Measurements from ENCODE around the gene C1orf167. TPM values are rescaled to one million over a fixed set of nuclear protein-coding genes. Genes with fewer than 3 reads are reported as not detected.

C1orf167 gene, protein sequence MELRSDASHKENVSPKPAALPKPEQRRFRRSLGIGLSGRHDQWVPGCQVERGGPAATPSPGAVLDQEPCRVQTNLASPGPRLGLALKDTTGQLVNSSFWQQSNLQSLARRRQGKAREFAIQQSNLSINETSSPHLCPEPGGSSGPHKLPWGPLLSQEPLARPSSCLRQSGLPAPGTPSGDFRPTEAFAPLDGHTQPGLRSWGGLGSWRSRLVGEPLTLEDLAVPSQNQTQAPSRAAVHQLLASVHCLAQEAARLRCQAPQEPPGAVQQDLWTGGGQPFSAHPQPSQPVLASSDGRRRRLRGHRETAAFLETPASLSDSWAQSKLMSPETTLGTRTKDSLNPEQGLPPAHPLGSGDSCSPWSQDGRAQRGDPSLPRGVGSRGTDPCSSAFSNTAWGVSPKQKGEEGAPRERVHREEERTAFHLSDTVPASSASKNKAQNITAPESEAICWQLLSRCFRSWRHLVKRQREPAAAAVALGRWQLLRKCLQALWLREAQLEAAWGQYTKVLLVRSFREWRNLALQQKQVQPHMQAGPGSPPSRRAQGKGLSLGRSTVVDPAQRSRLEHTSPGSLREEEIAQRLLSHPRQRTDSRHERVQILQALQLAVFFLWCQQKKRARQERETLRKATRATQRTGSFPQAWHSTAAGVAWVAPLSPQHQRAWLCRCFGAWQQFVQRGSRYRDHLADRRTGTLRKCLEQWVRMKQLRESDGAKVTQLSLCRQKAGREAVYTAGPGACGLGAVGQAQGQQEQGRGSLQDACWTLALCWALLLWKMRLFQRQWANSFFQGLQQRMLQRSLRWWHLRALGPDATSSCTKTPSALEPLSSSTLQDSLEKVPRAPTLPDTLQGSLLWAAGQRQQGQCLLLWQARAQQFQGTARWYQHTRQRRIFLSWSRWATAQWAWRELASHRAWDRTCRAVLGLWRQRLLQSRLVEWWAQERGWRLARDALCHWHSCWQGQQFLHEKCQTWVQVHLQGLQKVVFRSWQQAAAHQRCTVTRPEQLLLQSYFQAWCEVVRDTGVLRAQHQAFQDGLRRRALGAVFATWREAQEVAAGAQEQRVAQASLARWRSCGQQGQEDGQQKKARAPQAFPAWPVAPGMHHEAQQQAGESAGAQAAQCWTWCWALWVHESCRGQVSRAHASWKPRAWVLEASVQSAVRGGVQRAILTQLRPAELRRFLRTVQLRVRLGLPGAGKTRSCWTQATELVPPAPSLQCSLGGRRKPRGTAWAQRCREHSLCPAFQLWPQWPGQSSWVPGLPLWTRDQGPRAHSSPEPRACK (N-terminal part only)
- 0.85 TPM for polyA plus RNA-seq (2013, experiment 1 of 2)
- 0.76 TPM for polyA plus RNA-seq (2013, experiment 2 of 2)

DNA sequence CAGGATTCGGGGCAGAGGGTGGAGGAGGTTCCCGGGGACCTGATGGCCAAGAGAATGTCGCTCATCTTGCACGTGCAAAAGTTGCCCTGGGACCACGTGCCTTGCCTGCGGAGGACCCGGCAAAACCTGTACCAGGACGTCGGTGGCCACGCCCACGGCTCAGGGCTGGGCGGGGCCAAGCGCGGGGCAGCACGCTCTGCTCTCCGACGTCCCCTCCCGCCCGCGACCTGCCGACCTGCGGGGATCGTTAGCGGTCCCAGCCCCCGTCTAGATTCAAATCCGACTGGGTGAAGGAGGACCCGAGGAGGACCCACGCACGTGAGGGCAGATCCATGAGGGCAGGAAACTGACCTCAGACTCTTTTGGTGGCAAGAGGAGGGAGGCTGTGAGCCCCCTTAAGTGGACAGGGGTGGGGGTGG lies at the start of gene C1orf167:
C1orf167 (plus strand) TSS at position 206 of the 419 bp plus-strand sequence. CDS start 2,208 bp downstream, outside the sequence.
- Histone ChIP-seq H3K36me3 (ENCODE audit: insufficient read depth, low read length) (no peaks in the 10 kb centered on the region), H3K27ac (ENCODE audit: low read depth, low read length) (no peak within 1 kb of the TSS), H3K4me1 (ENCODE audit: insufficient read depth, low read length) (peaks cover 3% of the 10 kb centered on the region; the same call in 1 of the 2 replicates), H3K4me3 (ENCODE audit: low read length) (peak within 1 kb of the TSS; percentile 26; the same call in 1 of the 2 replicates), H3K27me3 (ENCODE audit: insufficient read depth, low read length) (peaks cover 30% of the 10 kb centered on the region), H3K9ac (ENCODE audit: low read depth, low read length) (no peak within 1 kb of the TSS), H3K9me3 (ENCODE audit: insufficient read depth, low read depth, low read length) (no peaks in the 10 kb centered on the region)
- 6% methylated on average over 29 of the region's 29 CpGs for WGBS

DNA sequence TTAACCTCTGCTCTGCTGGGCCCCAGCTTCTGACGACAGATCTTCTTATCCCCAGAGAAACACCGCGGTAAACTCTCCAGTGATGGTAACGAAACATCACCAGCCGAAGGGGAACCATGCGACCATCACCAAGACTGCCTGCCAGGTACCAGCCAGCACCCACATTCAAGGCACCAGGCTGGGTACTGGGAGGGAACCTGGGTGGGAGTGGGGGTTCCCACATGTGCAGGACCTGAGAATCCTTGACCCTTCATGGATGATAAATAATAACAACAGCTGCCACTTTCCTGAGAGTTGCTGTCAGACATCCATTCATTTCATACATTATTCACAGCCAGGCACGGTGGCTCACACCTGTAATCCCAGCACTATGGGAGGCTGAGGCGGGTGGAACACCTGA lies 49.7 kb upstream of the C1orf167 start:
- Histone ChIP-seq H3K27me3 (ENCODE audit: insufficient read depth, low read length) (no peaks in the 10 kb centered on the region), H3K36me3 (ENCODE audit: insufficient read depth, low read length) (peaks cover 38% of the 10 kb centered on the region), H3K27ac (ENCODE audit: low read depth, low read length) (no peak overlapping the region), H3K9ac (ENCODE audit: low read depth, low read length) (no peak overlapping the region), H3K4me3 (ENCODE audit: low read length) (no peak overlapping the region), H3K9me3 (ENCODE audit: insufficient read depth, low read depth, low read length) (no peaks in the 10 kb centered on the region), H3K4me1 (ENCODE audit: insufficient read depth, low read length) (peaks cover 2% of the 10 kb centered on the region; the same call in 1 of the 2 replicates)
- 98% methylated on average over 8 of the region's 8 CpGs for WGBS

DNA sequence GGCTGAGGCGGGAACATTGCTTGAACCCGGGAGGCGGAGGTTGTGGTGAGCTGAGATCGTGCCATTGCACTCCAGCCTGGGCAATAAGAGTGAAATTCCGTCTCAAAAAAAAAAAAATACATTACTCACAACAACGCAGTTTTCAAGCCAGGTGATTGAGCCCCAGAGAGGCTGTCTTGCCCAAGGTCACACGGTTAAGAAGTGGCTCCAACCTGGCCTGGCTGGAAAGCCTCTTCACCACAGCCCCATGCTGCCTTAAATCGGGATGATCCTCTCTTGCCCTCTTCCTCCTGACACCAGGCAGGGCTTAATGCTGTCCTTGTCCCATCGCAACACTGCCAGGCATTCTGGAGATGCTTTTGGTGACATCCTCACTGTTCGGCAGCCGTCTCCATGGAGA lies 48.9 kb upstream of the C1orf167 start:
- Histone ChIP-seq H3K4me1 (ENCODE audit: insufficient read depth, low read length) (no peaks in the 10 kb centered on the region), H3K27me3 (ENCODE audit: insufficient read depth, low read length) (no peaks in the 10 kb centered on the region), H3K4me3 (ENCODE audit: low read length) (no peak overlapping the region), H3K27ac (ENCODE audit: low read depth, low read length) (no peak overlapping the region), H3K36me3 (ENCODE audit: insufficient read depth, low read length) (peaks cover 38% of the 10 kb centered on the region), H3K9ac (ENCODE audit: low read depth, low read length) (no peak overlapping the region), H3K9me3 (ENCODE audit: insufficient read depth, low read depth, low read length) (no peaks in the 10 kb centered on the region)
- WGBS: 95% methylated on average over 11 of the region's 11 CpGs

DNA sequence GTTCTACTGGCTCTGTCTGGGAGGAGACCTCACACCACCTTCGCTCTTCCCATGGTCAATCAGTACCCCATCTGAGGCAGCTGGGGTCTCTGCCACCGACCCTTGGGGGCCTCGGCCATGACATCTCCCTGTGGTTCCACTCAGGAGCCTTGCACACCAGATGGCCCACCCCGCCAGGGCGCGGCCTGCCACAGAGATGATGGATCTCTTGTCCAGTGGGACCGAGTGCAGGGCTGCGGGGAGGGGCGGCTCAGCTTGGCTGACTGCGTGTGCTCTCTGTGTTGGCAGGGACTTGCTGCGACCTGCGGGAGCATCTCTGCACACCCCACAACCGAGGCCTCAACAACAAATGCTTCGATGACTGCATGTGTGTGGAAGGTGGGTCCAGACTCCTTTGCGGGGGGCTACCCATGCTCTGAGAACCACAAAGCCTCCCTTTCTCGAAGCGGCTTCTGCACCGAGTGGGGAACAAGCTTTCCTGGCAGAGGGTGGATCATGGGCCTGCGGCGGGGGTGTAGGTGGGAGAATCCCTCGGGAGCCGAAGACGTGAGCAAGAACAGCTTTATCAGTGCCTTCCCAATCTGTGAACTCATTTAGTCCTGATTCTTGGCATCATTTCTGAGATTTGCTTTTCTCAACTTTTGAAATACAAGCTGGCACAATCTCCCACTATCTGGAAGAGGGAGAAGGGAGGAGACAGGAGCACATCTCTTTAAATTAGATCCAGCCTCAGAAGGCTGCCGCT lies 47.0 kb upstream of the C1orf167 start:
- Histone ChIP-seq H3K27me3 (ENCODE audit: insufficient read depth, low read length) (no peaks in the 10 kb centered on the region), H3K36me3 (ENCODE audit: insufficient read depth, low read length) (peaks cover 26% of the 10 kb centered on the region), H3K9ac (ENCODE audit: low read depth, low read length) (no peak overlapping the region), H3K27ac (ENCODE audit: low read depth, low read length) (no peak overlapping the region), H3K4me3 (ENCODE audit: low read length) (no peak overlapping the region), H3K9me3 (ENCODE audit: insufficient read depth, low read depth, low read length) (no peaks in the 10 kb centered on the region), H3K4me1 (ENCODE audit: insufficient read depth, low read length) (no peaks in the 10 kb centered on the region)
- WGBS: 97% methylated on average over 24 of the region's 24 CpGs

DNA sequence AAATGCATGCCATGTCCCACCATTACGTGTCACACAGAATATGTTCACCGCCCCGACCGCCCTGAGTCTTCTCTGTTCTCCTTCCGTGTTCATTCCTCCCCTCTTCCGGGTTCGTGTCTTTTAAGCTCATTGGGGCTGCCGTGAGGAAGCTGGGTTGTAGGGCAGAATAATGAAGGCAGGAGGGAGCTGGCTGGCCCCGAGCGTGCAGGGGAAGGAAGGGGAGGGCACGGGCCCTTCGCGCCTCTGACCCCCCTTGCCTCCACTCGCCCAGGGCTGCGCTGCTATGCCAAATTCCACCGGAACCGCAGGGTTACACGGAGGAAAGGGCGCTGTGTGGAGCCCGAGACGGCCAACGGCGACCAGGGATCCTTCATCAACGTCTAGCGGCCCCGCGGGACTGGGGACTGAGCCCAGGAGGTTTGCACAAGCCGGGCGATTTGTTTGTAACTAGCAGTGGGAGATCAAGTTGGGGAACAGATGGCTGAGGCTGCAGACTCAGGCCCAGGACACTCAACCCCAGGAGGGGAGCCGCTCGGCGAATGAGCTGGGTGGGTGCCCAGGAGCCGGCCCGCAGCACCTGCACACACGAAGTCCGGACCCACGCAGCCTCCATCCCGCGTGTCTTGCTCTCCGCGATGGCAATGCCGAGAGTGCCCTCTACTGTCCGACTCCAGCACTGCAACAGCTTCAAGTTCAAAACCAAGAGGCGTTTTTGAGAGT lies 42.5 kb upstream of the C1orf167 start:
- H3K9ac ChIP-seq (ENCODE audit: low read depth, low read length): no peak overlapping the region
- H3K27ac ChIP-seq (ENCODE audit: low read depth, low read length): no peak overlapping the region; the same call in 1 of the 2 replicates
- 53% methylated on average over 44 of the region's 44 CpGs for WGBS
- H3K4me3 ChIP-seq (ENCODE audit: low read length): peak overlapping the region; percentile 17; the same call in 1 of the 2 replicates
- no peaks in the 10 kb centered on the region for H3K4me1 ChIP-seq (ENCODE audit: insufficient read depth, low read length)
- peaks cover 24% of the 10 kb centered on the region for H3K36me3 ChIP-seq (ENCODE audit: insufficient read depth, low read length)
- H3K9me3 ChIP-seq (ENCODE audit: insufficient read depth, low read depth, low read length): no peaks in the 10 kb centered on the region
- H3K27me3 ChIP-seq (ENCODE audit: insufficient read depth, low read length): no peaks in the 10 kb centered on the region

DNA sequence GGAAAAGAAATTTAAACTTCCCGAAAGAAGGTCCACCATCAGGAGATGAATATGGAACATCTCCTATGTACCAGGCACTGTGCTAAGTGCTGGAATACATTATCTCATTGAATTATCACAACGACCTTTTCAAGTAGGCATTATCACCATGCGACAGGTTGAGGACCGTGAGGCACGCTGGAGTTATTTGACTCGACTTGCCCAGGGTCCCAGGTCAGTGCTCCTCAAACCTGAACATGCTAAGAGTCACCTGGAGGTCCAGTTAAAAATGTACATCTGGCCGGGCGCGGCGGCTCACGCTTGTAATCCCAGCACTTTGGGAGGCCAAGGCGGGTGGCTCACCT lies 42.0 kb upstream of the C1orf167 start:
- H3K27me3 ChIP-seq (ENCODE audit: insufficient read depth, low read length): no peaks in the 10 kb centered on the region
- no peak overlapping the region for H3K9ac ChIP-seq (ENCODE audit: low read depth, low read length)
- 94% methylated on average over 12 of the region's 12 CpGs for WGBS
- H3K27ac ChIP-seq (ENCODE audit: low read depth, low read length): no peak overlapping the region
- H3K36me3 ChIP-seq (ENCODE audit: insufficient read depth, low read length): peaks cover 23% of the 10 kb centered on the region
- no peaks in the 10 kb centered on the region for H3K9me3 ChIP-seq (ENCODE audit: insufficient read depth, low read depth, low read length)
- no peak overlapping the region for H3K4me3 ChIP-seq (ENCODE audit: low read length)
- H3K4me1 ChIP-seq (ENCODE audit: insufficient read depth, low read length): 0 out of 2 replicates have a peak, but pooled peaks cover 3% of the 10 kb centered on the region

DNA sequence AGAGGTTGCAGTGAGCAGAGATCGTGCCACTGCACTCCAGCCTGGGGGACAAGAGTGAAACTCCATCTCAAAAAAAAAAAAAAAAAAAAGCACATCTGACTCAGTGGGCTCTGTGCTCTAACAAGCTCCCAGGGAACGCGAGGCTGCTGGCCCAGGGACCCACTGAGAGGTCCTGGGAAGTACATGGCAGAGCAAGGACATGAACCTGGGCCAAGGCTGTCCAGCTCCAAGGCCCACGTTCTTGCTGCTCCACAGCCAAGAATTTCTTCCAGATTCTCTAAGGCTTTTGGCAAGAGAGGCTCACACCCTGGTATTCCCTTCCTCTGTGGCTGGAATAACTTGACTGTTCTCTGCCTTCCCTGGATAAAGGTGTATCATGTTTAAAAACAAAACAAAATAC lies 41.5 kb upstream of the C1orf167 start:
- peaks cover 18% of the 10 kb centered on the region for H3K36me3 ChIP-seq (ENCODE audit: insufficient read depth, low read length)
- H3K4me1 ChIP-seq (ENCODE audit: insufficient read depth, low read length): peaks cover 7% of the 10 kb centered on the region
- H3K27me3 ChIP-seq (ENCODE audit: insufficient read depth, low read length): no peaks in the 10 kb centered on the region
- no peak overlapping the region for H3K9ac ChIP-seq (ENCODE audit: low read depth, low read length)
- WGBS: 94% methylated on average over 4 of the region's 4 CpGs
- no peak overlapping the region for H3K4me3 ChIP-seq (ENCODE audit: low read length)
- H3K9me3 ChIP-seq (ENCODE audit: insufficient read depth, low read depth, low read length): no peaks in the 10 kb centered on the region
- no peak overlapping the region for H3K27ac ChIP-seq (ENCODE audit: low read depth, low read length)

DNA sequence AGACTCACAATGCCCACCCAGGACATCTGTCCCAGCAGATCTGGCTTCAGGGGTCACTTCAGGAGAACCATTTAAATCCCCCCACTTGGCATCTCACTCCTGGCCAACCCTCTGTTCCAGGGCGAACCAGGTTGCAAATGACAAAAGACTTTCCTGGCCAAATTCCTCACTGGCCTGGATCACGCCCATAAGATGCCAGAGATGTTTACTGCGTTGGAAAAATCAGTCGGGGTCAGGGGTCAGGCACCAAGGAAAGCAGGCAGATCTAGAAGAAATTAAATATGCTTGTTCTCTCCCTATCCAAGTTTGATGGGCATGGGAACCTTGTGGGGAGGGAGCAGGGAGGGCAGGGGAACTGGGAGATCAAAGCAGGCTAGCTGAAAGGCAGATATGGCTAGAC lies 40.7 kb upstream of the C1orf167 start:
- Histone ChIP-seq H3K9ac (ENCODE audit: low read depth, low read length) (no peak overlapping the region), H3K36me3 (ENCODE audit: insufficient read depth, low read length) (peaks cover 15% of the 10 kb centered on the region), H3K27me3 (ENCODE audit: insufficient read depth, low read length) (no peaks in the 10 kb centered on the region), H3K27ac (ENCODE audit: low read depth, low read length) (no peak overlapping the region), H3K4me1 (ENCODE audit: insufficient read depth, low read length) (peaks cover 11% of the 10 kb centered on the region), H3K9me3 (ENCODE audit: insufficient read depth, low read depth, low read length) (no peaks in the 10 kb centered on the region), H3K4me3 (ENCODE audit: low read length) (no peak overlapping the region)
- 91% methylated on average over 4 of the region's 4 CpGs for WGBS

DNA sequence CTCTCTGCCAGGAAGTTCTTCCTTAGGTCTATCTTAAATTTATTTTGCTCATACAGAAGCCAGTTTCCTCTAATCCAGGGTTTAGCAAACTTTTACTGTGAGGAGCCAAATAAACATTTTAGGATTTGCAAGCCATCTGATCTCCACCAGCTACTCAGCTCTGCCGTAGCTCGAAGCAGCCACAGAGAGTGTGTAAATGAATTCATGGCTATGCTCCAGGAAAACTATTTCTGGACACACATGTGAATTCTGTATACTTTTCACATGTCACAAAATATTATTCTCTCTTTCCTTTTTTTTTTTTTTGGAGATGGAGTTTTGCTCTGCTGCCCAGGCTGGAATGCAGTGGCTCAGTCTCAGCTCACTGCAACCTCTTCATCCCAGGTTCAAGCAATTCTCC lies 39.5 kb upstream of the C1orf167 start:
- H3K4me3 ChIP-seq (ENCODE audit: low read length): no peak overlapping the region
- H3K36me3 ChIP-seq (ENCODE audit: insufficient read depth, low read length): peaks cover 13% of the 10 kb centered on the region; the same call in 1 of the 2 replicates
- no peaks in the 10 kb centered on the region for H3K27me3 ChIP-seq (ENCODE audit: insufficient read depth, low read length)
- no peak overlapping the region for H3K9ac ChIP-seq (ENCODE audit: low read depth, low read length)
- no peaks in the 10 kb centered on the region for H3K9me3 ChIP-seq (ENCODE audit: insufficient read depth, low read depth, low read length)
- no peak overlapping the region for H3K27ac ChIP-seq (ENCODE audit: low read depth, low read length)
- H3K4me1 ChIP-seq (ENCODE audit: insufficient read depth, low read length): peaks cover 14% of the 10 kb centered on the region
- WGBS: 97% methylated on average over 2 of the region's 2 CpGs

DNA sequence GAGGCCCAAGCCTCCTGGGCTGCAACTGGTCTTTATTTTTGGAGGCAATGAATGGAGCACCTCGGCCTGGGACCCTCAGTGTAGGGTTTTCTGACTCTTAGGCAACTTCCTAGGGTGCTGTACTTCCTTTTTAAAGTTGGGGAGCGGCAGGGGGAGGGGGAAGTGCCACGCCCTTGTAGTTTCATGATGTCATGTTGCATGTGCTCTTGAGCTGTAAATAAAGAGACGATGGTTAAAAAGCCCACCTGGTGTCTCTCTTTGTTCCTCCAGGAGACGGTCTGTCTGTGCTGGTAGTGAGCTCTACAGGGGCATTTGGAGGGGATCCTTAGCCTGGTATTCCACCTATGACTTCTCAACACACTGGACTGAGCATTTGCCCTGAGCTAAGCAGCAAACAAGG lies 36.4 kb upstream of the C1orf167 start:
- Histone ChIP-seq H3K4me3 (ENCODE audit: low read length) (no peak overlapping the region), H3K27ac (ENCODE audit: low read depth, low read length) (peak overlapping the region; percentile 31; the same call in 1 of the 2 replicates), H3K36me3 (ENCODE audit: insufficient read depth, low read length) (peaks cover 9% of the 10 kb centered on the region; the same call in 1 of the 2 replicates), H3K9me3 (ENCODE audit: insufficient read depth, low read depth, low read length) (no peaks in the 10 kb centered on the region), H3K9ac (ENCODE audit: low read depth, low read length) (no peak overlapping the region), H3K4me1 (ENCODE audit: insufficient read depth, low read length) (peaks cover 24% of the 10 kb centered on the region), H3K27me3 (ENCODE audit: insufficient read depth, low read length) (no peaks in the 10 kb centered on the region)
- WGBS: 46% methylated on average over 5 of the region's 5 CpGs
